ENCODE measurements around the gene GALNT4.

GALNT4 gene

DNA sequence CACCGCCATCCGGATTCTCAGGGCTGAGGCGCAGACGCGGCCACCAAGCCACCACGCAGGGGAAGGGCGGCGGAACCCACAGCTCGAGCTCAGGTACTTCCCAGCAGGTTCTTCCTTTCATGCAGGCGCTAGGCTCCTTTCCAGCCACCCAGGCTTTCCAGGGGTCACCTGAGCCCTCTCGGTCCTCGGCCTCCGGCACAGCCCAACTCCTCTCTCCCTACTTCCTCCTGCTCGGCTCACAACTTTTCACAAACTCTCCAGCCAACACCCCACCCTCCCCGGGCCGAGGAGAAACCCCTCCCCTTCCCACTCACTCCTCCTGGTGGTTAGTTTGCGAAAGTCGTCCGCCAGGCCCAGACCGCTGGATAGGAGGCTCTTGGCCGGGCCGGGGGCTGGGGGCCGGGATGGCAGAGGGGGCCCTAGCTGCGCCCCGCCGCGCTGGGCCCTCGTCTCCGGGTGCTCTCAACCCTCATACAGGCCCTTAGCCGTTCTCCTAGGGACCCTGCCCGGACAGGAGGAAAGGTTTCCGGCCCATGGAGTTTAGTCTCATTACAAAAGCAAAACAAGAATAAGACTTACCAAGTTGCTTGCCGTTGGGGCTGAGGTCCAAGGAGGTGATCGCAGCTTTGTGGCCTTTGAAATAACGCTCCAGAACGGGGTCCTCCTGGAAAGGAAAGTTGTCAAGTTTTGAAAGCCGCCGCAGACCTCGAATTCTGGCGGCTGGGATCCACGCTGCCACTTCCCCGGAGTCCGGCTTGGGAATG is at the start of gene GALNT4:
TSS of gene GALNT4 (minus strand) at position 256 of the 764 bp plus-strand sequence. CDS start at position 9, 247 bp downstream.
- DNase-seq, result peak; percentile 38 to 74 (median 73)

DNA sequence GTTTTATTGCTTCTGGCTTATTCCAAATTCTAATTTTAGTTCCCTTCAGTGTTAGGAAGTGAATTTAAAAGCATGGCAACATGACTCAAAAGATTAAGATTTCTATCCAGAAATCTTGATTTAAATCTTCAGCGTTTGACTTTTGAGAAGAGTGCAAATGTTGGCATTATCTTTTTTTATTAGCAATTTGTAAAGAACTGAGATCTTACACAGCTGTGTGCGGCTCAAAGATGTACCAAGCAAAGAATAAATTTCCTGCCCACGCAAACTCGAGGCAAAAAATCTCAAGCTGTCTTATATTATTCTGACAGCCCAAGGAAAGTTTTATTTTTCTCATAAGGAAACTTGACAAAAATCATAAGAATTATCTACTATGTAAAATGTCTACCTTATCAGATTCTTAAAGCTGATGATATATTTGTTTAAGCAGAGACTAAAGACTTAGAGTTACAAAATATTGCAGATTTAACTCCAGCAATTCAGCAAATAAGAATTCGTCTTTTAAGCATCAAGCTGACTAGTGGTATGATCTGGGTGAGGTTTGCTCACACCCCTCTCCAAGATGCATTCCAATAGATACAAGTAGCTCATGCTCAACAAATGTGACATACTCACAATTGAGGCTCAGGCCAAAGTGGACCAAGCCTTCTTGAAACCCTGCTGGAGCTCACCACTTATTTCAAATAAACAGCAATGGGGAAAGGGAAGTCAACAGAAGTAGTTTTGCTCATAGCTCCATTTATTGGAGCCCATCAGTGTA is 48.6 kb upstream of the GALNT4 start:
- no peak for DNase-seq

DNA sequence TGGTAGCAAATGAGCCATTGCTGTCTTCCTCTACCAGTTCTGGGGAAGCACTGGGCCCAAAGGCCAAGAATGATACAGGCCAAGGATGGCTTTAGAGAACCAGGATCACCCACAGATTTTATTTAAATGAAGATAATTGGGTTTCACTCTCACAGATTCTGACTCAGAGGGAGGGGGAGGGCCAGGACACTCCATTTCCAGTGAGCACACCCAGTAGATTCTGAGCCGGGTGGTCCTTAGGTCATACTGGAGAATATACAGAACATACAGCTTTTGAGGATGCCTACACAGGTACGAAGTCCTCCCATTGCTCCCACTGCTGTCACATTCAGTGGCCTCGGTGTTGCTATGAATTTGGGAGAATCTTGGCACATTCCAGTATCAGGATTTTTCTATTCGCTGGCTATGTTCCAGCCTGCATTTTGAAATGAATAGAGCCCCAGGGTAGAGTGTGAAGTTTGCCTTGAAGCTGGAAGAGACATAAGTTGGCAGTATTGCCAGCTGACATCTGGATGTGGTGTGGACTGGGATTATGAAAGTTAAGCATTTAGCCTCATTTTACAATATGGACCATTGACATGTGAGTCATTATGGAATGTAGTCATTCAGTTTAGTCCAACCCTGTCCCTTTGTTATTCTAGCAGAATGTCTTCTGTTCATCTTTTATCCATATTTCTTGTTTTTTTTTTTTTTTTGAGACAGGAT is 47.0 kb upstream of the GALNT4 start:
- no peak for DNase-seq

DNA sequence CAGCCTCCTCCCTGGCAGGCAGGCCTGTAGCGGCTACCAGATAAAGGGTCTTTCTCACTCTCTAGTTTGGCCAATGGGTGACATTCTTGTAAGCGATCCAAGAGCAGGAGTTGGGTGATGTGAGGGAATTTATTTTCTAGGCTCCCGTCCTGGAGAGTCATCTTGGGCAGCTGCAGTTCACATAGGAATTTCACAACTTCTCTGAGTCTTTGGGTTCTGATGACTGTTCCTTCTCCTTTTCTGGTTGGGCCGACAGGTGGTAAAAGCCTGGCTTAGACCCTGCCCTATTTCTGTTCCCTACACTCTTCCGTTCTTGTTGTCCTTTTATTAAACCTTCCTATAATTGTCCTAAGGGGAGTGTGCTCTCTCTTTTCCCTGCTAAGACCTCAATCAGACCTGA is 43.9 kb upstream of the GALNT4 start:
- no peak for DNase-seq

DNA sequence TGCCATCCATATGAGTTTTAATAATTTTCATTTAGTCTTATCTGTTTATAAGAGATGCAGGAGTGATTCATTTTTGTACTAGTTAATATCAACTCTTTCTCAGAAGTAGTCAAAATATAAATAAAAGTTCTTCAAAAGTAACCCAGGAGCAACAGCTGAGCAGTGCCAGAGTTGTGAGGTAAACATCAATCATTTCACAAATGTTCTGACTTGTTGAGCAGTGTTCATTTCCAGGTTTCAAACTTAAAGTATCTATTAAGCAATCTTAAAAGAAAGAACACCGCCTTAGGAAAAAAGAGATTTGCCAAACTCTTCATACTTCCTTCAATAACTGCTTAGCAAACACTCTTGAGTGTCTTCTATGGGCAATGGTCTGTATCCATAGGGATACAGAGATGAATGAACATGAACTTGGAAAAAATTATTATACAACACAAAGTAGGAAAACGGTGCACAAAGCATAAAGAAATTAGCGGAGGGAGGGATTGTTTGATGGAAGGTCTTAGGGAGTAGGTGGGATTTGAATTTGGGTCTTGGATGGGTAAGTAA is 43.2 kb upstream of the GALNT4 start:
- no peak for DNase-seq

DNA sequence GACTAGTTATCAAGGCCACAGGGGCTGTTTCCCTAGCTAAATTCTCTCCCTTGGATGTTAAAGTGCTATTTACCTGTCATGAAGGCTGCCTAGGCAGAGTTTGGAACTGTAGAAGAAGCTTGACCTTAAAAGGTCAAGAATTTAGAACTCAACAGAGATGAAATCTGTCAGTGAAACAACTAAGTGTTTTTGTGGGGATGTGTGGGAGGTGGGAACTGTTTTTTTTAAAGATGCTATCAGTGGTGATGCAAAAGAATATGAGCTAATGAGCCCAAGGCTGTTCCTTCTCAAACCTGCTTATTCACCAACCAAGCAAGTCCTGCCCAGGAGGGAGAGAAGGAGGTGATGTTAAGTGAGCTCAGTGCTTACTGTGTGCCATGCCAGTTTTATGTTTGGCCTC is 42.0 kb upstream of the GALNT4 start:
- no peak for DNase-seq

DNA sequence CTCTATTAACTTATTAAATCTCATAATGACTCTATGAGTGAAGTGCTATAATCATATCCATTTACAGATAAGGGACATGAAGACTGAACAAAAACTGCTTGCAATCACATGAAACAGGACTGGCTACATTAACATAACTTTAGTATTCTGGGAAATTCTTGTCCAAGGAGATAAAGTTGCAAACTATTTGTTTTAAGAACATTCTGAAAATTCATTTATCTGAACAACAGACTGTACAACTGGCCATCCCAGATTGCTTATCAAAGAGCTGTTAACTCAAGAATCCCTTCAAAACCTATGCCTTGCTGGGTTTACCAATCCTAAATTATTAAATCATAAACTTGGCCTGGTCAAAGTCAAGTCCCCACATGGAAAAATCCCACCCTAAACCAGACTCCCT is 40.4 kb upstream of the GALNT4 start:
- no peak for DNase-seq

DNA sequence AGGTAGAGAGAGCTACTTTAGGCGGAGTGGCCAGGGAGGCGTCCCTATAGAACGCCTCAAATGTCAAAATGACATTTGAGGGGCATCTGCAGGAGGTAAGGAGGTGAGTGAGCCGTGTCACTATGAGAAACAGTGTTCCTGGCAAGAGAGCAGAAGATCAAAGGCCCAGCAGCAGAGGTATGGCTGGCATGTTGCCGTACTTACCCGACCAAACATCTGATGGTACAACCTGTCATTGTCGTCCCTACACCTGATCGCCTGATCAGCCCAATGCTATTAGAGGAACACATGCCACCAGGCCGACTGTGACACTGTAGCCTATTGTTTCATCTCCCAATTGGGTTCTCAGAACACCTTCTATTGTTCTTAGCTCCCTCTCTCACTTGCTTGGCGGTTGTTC is 35.2 kb upstream of the GALNT4 start:
- no peak for DNase-seq

DNA sequence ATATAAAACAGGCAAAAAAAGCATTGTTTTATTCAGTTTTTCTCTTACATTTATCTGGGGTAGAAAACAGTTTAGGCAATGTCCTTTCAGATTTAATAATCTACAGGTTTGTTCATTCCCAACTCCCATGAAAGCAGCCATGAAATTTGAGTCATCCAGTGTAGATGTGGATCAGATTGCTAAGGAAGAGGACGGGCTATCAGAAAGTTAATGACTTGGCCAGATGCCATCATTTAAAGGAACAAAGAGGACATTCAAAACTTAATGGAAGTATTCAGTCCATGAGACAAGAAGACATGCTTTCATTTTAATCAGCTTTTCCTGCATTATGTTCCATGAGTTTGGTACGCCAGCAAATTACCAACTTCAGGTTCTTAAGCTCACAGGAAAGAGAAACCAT is 32.4 kb upstream of the GALNT4 start:
- DNase-seq, result peak in 1 of 3 experiments; percentile 24

DNA sequence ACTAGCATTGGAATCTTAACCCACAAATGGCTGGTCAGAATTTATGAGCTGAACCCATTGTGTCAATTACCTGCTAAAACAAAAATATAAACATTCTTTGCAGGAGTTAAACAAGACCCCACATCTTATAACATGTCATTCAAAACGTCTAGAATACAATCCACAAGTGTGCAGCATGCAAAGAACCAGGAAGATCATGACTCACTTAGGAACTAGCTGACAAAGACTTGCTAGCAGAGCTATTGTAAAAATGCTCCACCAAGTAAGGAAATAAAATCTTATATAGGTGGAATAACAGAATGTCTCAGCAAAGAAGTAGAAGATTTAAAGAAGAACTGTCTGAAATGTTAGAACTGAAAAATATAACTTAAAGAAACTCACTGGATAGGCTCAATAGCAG is 27.8 kb upstream of the GALNT4 start:
- DNase-seq, result no peak

DNA sequence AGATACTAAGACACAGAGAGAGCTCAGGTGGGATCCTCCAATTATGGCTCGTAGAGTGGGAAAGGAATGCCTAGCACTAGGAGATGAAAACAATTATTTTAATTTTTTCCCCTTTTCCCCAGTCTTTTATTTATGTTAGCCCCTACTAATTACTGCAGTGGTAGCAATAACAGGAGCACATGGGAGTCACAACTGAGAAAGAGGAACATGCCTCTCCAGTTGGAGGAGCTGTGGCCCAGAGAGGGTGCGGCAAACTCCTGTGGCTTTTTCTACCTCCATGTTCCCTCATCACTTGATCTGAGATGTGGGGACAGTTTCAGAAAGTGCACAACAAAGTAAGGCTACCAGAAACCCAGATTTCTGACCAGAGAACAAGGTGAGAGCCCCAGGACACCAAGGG is 27.2 kb upstream of the GALNT4 start:
- no peak for DNase-seq

DNA sequence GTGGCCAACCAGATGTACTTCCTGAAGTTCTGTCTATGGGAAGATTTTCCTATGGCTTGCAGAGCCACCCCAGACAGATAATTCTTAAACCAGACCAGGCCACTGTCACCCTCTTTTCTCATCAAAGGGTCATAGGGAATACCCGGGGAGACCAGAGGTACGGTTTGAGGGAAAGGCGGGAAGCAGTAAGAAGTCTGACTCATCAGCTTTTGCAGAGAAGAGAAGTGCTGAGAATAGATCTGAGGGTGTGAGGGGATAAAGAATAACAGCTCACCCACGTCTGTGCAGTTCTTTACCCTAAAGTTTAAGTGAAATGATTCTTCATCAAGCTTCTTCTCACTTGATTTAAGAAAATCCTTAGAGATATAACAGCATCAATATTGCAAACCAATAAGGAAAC is 22.5 kb upstream of the GALNT4 start:
- no peak for DNase-seq

DNA sequence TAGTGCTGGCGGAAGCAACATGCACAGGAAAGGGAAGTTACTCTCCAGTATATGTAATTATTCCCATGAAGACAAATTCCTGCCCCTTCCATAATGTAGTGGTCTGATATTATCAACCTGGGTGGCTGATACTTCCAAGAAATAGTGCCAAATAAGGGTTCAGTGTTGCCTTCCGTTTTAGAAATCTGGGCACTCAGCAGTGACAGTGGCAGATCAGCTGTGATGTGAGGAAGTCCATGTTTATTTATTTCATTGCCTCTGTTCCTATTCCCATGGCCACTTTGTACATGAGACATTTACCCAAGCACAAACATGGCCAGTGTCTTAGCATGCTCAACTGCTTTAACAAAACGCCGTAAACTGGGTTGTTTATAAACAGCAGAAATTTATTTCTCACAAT is 21.6 kb upstream of the GALNT4 start:
- DNase-seq, result no peak

DNA sequence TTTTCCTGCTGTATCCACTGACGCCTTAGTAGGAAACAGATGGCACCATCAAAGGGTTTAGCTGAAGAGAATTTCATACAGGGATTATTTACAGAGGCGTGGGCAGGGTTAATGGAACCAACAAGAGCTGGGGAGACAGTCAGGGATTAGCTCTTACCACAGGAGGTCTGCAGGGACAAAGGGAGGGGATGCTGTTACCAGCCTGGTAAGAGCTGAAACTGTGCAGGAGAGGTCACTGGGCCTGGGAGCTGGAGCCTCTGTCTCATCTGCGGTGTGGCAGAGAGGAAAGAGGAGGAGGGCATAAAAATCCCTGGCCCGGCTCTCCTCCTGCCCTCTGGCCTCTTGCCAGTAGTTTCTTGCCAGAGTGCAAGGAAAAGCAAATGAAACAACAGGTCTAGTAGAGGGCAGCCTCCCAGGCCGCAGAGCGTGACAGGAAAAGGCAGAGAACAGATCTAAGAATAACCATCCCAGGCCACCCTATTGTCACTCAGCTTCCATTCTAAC is 20.1 kb upstream of the GALNT4 start:
- peak; percentile 15 to 74 (median 34) for DNase-seq

DNA sequence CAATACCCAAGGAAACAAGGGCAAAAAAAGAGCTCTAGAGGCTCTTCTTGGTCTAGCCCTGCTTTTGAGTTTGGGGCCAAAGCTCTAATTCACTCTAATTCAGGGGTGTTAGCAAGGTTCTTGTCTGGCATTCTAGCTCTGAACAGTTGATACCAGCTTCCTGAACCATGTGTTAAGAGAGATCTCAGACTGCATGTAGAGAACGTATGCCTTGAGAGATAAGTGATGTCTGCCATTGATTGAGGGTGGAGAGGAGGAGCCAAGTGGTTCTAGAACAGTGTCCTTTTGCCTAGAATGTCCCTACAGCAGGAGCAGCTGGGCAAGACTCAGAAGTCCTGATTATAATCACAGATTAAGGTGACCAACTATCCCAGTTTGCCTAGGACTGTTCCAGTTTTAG is 19.4 kb upstream of the GALNT4 start:
- DNase-seq, result no peak

DNA sequence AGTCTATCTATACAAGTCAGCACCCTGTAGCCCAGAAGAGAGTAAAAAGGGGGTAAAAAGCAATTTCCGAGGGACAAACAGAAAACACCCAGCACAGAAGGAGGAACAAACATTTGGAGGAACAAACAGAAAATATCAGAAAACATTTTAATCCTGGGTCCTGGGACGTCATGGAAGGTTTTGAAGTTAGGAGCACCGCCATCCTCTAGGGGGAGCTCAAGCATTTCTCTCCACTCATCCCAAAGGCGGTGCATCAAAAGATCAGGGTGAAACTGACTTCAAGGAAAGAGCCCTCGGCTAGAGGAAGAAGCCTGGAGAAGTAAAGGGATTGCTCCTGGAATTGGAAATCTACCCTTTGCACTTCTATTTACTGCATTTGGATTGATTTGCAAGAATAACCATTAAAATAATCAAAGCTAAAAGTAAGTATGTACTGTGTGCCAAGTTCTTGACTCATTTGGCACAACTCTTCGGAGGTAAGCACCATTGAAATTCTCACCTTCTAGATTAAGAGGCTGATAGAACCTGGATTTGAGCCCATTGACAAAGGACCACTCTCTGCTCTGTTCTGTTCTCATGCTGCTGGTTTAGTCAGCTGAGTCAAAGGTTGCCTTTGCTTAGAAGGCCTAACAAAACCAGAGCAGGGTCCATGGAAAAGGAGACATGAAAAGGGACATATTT is 18.5 kb upstream of the GALNT4 start:
- peak; percentile 45 to 86 (median 80) for DNase-seq

DNA sequence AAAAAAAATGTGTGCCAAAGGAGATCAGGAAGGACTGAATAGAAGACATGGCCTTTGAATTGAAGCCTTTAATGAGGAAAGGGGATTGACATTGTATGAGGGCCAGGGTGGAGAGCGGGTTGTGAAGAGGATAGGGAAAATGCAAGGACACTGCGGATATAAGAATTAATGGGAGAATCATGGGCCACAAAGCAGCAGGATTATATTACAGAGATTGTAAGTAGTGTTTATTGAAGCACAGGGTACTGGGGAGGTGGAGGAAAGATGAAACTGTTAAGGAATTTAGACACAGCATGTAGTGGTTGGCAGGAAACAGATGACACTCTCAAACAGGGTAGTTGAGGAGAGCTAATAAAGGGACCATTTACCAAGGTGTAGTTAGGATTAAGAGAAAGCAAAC is 17.6 kb upstream of the GALNT4 start:
- no peak for DNase-seq

DNA sequence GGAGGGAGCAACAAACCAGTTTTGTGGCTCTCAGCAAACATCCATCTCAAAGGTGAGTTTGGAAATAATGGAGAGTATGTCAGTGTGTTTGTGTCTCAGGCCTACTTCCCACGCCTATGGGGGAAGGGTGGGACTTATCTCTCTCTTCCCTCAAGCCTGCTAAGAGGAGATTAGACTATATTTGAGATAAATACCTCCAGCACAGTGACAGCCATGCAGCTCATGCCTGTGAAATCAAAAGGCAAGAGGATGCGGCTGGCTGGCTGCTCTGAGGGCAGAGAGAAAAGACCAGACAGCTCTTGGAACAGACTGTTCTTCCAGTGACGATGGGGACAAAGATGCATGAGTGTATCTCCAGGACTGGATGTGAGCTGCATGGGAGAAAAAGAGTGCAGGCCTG is 16.0 kb upstream of the GALNT4 start:
- no peak for DNase-seq

DNA sequence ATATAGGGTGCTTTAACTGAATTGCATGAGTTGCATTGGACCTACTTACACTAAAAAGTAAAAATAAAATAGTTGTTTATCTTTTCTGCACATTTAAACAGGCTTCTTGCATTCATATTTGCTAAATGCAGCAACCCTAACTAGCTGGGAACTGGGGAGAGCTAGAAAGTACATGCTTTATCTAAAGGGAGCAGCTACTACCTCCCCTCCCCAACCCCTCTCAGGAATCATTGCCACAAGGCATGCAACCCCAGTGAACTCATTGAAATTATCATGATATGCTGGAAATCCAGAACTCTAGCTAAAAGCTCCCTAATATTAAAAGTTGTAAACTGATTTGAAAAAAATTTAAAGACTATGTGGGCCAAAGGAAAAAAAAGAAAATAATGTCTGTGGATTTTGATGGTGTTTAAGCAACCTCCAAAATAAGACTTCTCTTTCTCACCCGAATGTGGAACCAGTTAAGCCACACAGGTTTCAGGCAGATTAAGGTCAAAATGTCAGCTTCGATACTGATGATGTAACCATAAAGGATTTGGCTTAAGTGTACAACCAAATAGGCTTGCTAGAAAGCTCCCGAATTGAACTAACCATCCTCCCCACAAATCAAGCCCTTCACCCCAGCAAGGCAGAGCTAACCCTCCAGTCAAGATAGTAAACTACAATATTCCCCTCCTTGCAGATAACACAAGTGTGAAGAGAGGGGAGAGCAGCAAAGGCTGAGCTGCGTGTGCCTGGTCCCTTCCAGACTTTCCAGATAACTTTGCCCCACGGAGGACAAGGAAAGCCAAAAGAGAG is 15.0 kb upstream of the GALNT4 start:
- no peak for DNase-seq

DNA sequence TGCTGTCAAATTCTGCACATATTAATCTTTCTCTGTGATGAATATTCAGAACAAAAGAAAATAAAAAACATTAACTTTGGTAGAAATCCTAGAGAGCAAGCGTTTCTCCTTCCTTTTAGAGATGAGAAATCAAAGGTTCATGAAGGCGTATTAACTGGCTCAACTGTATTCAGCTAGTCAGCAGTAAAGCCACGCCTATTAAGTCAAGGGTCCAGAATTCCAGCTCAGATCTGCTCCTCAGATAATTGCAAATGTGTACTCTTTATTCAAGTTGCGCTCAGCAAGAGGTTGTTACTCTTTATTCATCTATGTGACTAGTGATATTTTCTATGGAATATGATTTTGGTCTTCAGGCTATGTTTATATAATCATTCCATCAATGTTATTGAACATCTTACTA is 14.3 kb upstream of the GALNT4 start:
- no peak for DNase-seq

DNA sequence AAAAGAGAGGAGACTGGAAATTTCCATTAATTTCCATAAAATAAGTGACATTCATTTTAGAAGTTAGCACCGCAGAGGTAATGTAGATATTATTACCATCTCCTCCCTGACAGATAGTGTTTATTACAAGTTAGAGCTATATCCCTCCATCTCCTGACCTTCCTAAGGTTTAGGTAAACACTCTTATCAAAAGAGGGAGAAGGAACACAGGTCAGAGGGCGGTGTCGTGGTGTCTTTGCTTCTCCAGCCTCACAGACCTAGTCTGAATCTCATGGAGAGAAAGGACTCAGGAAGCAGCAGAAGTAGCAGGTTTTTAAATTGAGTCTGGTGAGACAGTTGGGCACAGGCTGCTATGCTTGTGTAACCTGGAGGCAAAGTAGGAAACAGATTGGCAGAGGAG is 12.8 kb upstream of the GALNT4 start:
- no peak for DNase-seq

DNA sequence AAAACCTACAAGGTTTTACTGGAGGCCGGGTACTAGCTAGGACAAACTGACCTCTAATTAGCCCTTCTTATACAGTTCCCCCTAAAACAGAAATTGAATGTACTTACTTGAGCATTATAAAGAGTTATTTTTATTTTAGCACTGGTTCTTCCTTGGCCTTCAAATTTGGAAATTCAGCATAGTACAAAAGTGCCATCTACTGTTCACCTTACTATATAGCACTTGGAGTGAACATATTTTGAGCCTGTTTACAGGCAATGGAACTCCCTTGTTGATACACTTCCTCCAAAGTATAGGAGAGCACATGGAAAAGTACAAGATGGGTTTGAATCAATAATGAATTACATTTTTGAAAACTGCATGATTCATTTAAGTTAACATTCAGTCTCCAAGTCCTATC is 5.1 kb upstream of the GALNT4 start:
- DNase-seq, result peak; percentile 18 to 71 (median 51)

All from NCI-H1417 (cell line).